HCT116 (cell line): ENCODE data around the gene PDE6A. TPM values are rescaled to one million over a fixed set of nuclear protein-coding genes. Genes with fewer than 3 reads are reported as not detected.

Source experiments
- ATAC-seq: fragments of 200-7000 bp; cut with Tn5 transposase; 2 replicates; pipeline ENCODE4 v1.9.1; 2020; ENCODE audit warnings: mild to moderate bottlenecking, moderate library complexity
- BruUV-seq: library from RNA; stranded (reverse); fragments of 400-500 nt; replicated peaks from 2 replicates; lab custom pipeline; 2021; lab: Mats Ljungman, UMichigan
- CTCF ChIA-PET: fragments of 300-600 bp; sonication (Branson Sonifier 250); formaldehyde crosslinking; loops from one replicate; lab custom pipeline; 2021; ENCODE audit warnings: antibody characterized with exemption; lab: Charles Lee
- POLR2A ChIA-PET: fragments of 300-600, 350-600 bp; sonication (Branson Sonifier 250); formaldehyde crosslinking; loops from one replicate; lab custom pipeline; 2021; ENCODE audit warnings: antibody characterized with exemption; lab: Charles Lee
- RAD21 ChIA-PET, 2 experiments: fragments of 300-600 bp; sonication (Branson Sonifier 250); formaldehyde crosslinking; loops; one replicate each; lab custom pipeline; 2023; ENCODE audit warnings: low total read pairs in 2 of 2; ENCODE audit not compliant: uncharacterized antibody in 2 of 2, unreplicated experiment in 2 of 2, low non-redundant PET in 1 of 2; lab: Charles Lee
- DNase-seq: peaks from one replicate; pipeline ENCODE4 v3.0.0-alpha.2; 2010; ENCODE audit warnings: low read depth, low spot score
- H2AFZ ChIP-seq: fragments of 200-600 bp; shearing (Covaris generic), sonication (generic); 2 replicates; pipeline ENCODE4 v1.6.1; 2017; ENCODE audit warnings: low read depth, mixed run types, mixed read lengths, antibody characterized with exemption, low read length; ENCODE audit not compliant: poor library complexity, severe bottlenecking
- H3K27ac ChIP-seq: 2 replicates; pipeline ENCODE4 v1.5.1; 2012; ENCODE audit warnings: low read depth, low read length
- H3K27me3 ChIP-seq: fragments of 200-600 bp; sonication (generic); 2 replicates; pipeline ENCODE4 v1.6.1; 2016; ENCODE audit warnings: mixed run types, low read length, mixed read lengths; ENCODE audit not compliant: insufficient read depth
- H3K36me3 ChIP-seq, 2 experiments: fragments of 200-500 bp in 1 of 2; fragments of 200-600 bp in 1 of 2; sonication (Bioruptor generic) in 1 of 2; sonication (generic) in 1 of 2; 2 replicates each; pipeline versions ENCODE4 v1.5.1 to v1.6.1; 2014 to 2016; ENCODE audit warnings: low read length in 2 of 2, inconsistent platforms in 1 of 2, mixed read lengths in 1 of 2, mixed run types in 1 of 2; ENCODE audit not compliant: insufficient read depth in 2 of 2, control insufficient read depth in 1 of 2
- H3K4me1 ChIP-seq, 2 experiments: fragments of 200-600 bp in 1 of 2; sonication (generic) in 1 of 2; 2 replicates each; pipeline versions ENCODE4 v1.5.1 to v1.6.1; 2012 to 2017; ENCODE audit warnings: low read length in 2 of 2, inconsistent platforms in 1 of 2, mild to moderate bottlenecking in 1 of 2, mixed read lengths in 1 of 2, mixed run types in 1 of 2, moderate library complexity in 1 of 2; ENCODE audit not compliant: insufficient read depth in 2 of 2, control insufficient read depth in 1 of 2
- H3K4me2 ChIP-seq: fragments of 200-600 bp; sonication (generic); 2 replicates; pipeline ENCODE4 v1.6.1; 2017; ENCODE audit warnings: mixed run types, low read length, mixed read lengths
- H3K4me3 ChIP-seq, 2 experiments: fragments of 200-600 bp in 1 of 2; sonication (generic) in 1 of 2; replicated peaks in 1 of 2; 2 replicates each; pipeline ENCODE4 v1.5.1; 2011 to 2016; ENCODE audit warnings: low read length in 2 of 2, control low read depth in 1 of 2, low read depth in 1 of 2, mild to moderate bottlenecking in 1 of 2, mixed read lengths in 1 of 2, mixed run types in 1 of 2
- H3K79me2 ChIP-seq: fragments of 200-600 bp; sonication (generic); 2 replicates; pipeline ENCODE4 v1.6.1; 2017; ENCODE audit warnings: mild to moderate bottlenecking, mixed run types, low read length, moderate library complexity, mixed read lengths; ENCODE audit not compliant: insufficient read depth
- H3K9ac ChIP-seq: fragments of 200-600 bp; sonication (generic); 2 replicates; pipeline ENCODE4 v1.6.1; 2016; ENCODE audit warnings: low read length, mixed read lengths
- H3K9me2 ChIP-seq: fragments of 200-600 bp; sonication (generic), shearing (Covaris generic); 2 replicates; pipeline ENCODE4 v1.6.1; 2017; ENCODE audit warnings: mixed run types, mild to moderate bottlenecking, moderate library complexity; ENCODE audit not compliant: insufficient read depth
- H3K9me3 ChIP-seq, 2 experiments: fragments of 200-500 bp in 1 of 2; fragments of 200-600 bp in 1 of 2; sonication (Bioruptor generic) in 1 of 2; sonication (generic) in 1 of 2; 2 replicates each; pipeline ENCODE4 v1.6.1; 2014 to 2017; ENCODE audit warnings: low read length in 2 of 2, mixed read lengths in 2 of 2, inconsistent platforms in 1 of 2, low read depth in 1 of 2, mild to moderate bottlenecking in 1 of 2, mixed run types in 1 of 2, moderate library complexity in 1 of 2; ENCODE audit not compliant: control insufficient read depth in 1 of 2, insufficient read depth in 1 of 2
- H4K20me1 ChIP-seq: fragments of 200-600 bp; sonication (generic), shearing (Covaris generic); 2 replicates; pipeline ENCODE4 v1.6.1; 2017; ENCODE audit warnings: mixed run types, mild to moderate bottlenecking, moderate library complexity; ENCODE audit not compliant: insufficient read depth
- CBX3 ChIP-seq: IDR thresholded peaks from 2 replicates; pipeline ENCODE4 v1.6.1; 2012; ENCODE audit warnings: low read depth
- EGR1 ChIP-seq: IDR thresholded peaks from 2 replicates; pipeline ENCODE4 v1.6.1; 2012; ENCODE audit warnings: low read depth
- EZH2phosphoT487 ChIP-seq: fragments of 200-600 bp; IDR thresholded peaks from 2 replicates; pipeline ENCODE4 v1.6.1; 2018; ENCODE audit warnings: antibody characterized with exemption, borderline replicate concordance
- SP1 ChIP-seq: IDR thresholded peaks from 2 replicates; pipeline ENCODE4 v1.6.1; 2012; ENCODE audit warnings: low read depth
- SRF ChIP-seq: IDR thresholded peaks from 2 replicates; pipeline ENCODE4 v1.6.1; 2012; ENCODE audit warnings: low read depth
- TCF7L2 ChIP-seq: IDR thresholded peaks from 2 replicates; pipeline ENCODE4 v1.7.0; 2011; ENCODE audit warnings: borderline replicate concordance, inconsistent platforms; ENCODE audit not compliant: insufficient read depth, insufficient read length; ENCODE audit errors: extremely low read depth
- ZNF274 ChIP-seq: fragments of 200-500 bp; sonication (Bioruptor generic); IDR thresholded peaks from 2 replicates; pipeline ENCODE4 v1.6.1; 2014; ENCODE audit warnings: mild to moderate bottlenecking, low read depth, low read length, inconsistent platforms
- intact Hi-C: fragments of 100-400 bp; cut with micrococcal nuclease; formaldehyde crosslinking; loops from 2 replicates; pipeline ENCODE4 v1.10.0; 2022
- total RNA-seq: library from RNA; stranded (reverse); gene quantifications from one replicate; pipeline ENCODE4 v1.2.1, GENCODE V29; 2021; ENCODE audit not compliant: unreplicated experiment
- TF ChIP-seq, protein P1 (sequence below): IDR thresholded peaks from 2 replicates; pipeline ENCODE4 v1.6.1; 2011; ENCODE audit warnings: mild to moderate bottlenecking, low read length, moderate library complexity; ENCODE audit not compliant: insufficient replicate concordance; ENCODE audit errors: extremely low read depth
- TF ChIP-seq, protein P2 (sequence below), 3 experiments: fragments of 200-600 bp in 1 of 3; sonication (generic) in 1 of 3; IDR thresholded peaks in 2 of 3; conservative IDR thresholded peaks in 1 of 3; 2 replicates each; pipeline ENCODE4 v1.5.1; 2012 to 2017; ENCODE audit warnings: low read depth in 2 of 3, low read length in 2 of 3, antibody characterized with exemption in 1 of 3, borderline replicate concordance in 1 of 3, control low read depth in 1 of 3, mild to moderate bottlenecking in 1 of 3, mixed read lengths in 1 of 3, mixed run types in 1 of 3, moderate library complexity in 1 of 3; ENCODE audit not compliant: insufficient read depth in 1 of 3

The PDE6A gene
- total RNA-seq, 1 experiment from 2014 or later: not detected

DNA sequence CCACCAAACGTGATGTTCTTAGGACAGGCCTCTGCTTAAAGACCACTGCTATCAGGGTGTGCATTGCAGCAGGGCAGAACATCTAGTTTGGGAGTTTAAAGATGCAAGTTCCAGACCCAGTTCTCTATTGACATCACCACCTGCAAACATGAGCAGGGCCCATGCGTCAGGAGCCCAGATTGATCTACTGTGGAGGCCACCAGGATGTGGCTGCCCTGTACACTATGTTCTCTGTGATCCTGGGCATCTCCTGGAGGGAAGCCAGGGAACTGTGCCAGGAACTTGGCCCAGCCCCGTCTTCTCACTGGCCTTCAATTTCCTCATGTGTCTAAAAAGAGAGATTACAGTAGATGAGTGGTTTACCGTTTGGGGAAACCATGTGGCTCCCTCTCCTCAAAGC lies 87.1 kb downstream of the PDE6A start:
- RAD21 ChIA-PET: no interaction called here
- BruUV-seq: no TSS peak
- Histone ChIP-seq H3K27me3 (no peaks in the 10 kb centered on the region), H3K9ac (no peak overlapping the region), H3K27ac (no peak overlapping the region), H3K9me3 (no peaks in the 10 kb centered on the region), H2AFZ (no peak overlapping the region), H4K20me1 (no peaks in the 10 kb centered on the region), H3K4me3 (no peak overlapping the region), H3K4me1 (no peaks in the 10 kb centered on the region; a peak in 1 of 4 replicates), H3K4me2 (no peak overlapping the region), H3K79me2 (no peaks in the 10 kb centered on the region), H3K9me2 (no peaks in the 10 kb centered on the region), H3K36me3 (no peaks in the 10 kb centered on the region)
- TF ChIP-seq CBX3: no peak
- no peak for TF ChIP-seq EGR1
- no peak for TF ChIP-seq TCF7L2
- TF ChIP-seq, protein P1, sequence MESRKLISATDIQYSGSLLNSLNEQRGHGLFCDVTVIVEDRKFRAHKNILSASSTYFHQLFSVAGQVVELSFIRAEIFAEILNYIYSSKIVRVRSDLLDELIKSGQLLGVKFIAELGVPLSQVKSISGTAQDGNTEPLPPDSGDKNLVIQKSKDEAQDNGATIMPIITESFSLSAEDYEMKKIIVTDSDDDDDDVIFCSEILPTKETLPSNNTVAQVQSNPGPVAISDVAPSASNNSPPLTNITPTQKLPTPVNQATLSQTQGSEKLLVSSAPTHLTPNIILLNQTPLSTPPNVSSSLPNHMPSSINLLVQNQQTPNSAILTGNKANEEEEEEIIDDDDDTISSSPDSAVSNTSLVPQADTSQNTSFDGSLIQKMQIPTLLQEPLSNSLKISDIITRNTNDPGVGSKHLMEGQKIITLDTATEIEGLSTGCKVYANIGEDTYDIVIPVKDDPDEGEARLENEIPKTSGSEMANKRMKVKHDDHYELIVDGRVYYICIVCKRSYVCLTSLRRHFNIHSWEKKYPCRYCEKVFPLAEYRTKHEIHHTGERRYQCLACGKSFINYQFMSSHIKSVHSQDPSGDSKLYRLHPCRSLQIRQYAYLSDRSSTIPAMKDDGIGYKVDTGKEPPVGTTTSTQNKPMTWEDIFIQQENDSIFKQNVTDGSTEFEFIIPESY: no peak
- TF ChIP-seq SRF: no peak
- no peak for TF ChIP-seq ZNF274
- no peak for TF ChIP-seq SP1
- no peak for TF ChIP-seq EZH2phosphoT487
- TF ChIP-seq, protein P2, sequence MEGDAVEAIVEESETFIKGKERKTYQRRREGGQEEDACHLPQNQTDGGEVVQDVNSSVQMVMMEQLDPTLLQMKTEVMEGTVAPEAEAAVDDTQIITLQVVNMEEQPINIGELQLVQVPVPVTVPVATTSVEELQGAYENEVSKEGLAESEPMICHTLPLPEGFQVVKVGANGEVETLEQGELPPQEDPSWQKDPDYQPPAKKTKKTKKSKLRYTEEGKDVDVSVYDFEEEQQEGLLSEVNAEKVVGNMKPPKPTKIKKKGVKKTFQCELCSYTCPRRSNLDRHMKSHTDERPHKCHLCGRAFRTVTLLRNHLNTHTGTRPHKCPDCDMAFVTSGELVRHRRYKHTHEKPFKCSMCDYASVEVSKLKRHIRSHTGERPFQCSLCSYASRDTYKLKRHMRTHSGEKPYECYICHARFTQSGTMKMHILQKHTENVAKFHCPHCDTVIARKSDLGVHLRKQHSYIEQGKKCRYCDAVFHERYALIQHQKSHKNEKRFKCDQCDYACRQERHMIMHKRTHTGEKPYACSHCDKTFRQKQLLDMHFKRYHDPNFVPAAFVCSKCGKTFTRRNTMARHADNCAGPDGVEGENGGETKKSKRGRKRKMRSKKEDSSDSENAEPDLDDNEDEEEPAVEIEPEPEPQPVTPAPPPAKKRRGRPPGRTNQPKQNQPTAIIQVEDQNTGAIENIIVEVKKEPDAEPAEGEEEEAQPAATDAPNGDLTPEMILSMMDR (IDR thresholded peaks at IDR 0.05 in 2 of 3, conservative IDR thresholded peaks at IDR 0.05 in 1 of 3; ENCODE audit: borderline replicate concordance in 1 of 3, insufficient read depth in 1 of 3, low read depth in 2 of 3, low read length in 2 of 3): no peak
- intact Hi-C loops: no loop called here
- POLR2A ChIA-PET: no interaction called here
- DNase-seq (no peak), ATAC-seq (no peak)
- CTCF ChIA-PET: interaction anchor here (0.7 kb wide), 1 partner anchor 133 kb away, joined by 3 read pairs; no protein-coding TSS in a partner anchor
